ENCODE results near the gene DCK.

GRCh38 chr4:70956549-70957210 is 36.8 kb upstream of the DCK start:
- TF ChIP-seq CTCF (IDR thresholded peaks at IDR 0.05) (no peak), POLR2A (IDR thresholded peaks at IDR 0.05) (no peak)

All from body of pancreas (tissue), 4 donors.